Smooth muscle cell (in vitro differentiated cells): Measurements from ENCODE around the gene MYD88. TPM values are rescaled to one million over a fixed set of nuclear protein-coding genes. Genes with fewer than 3 reads are reported as not detected.

Experiments
- DNase-seq: peaks from one replicate; lab custom pipeline; 2025; ENCODE audit not compliant: unreplicated experiment; lab: John Stamatoyannopoulos, UW
- H2AFZ ChIP-seq: fragments of 200-600 bp; sonication (generic); 2 replicates; pipeline ENCODE4 v1.6.0; 2016; ENCODE audit warnings: antibody characterized with exemption, low read depth, mild to moderate bottlenecking
- H3F3A ChIP-seq: fragments of 200-600 bp; sonication (generic); 2 replicates; pipeline ENCODE4 v1.6.0; 2017; ENCODE audit warnings: antibody characterized with exemption, low read depth
- H3K27ac ChIP-seq: fragments of 200-600 bp; sonication (generic); 2 replicates; pipeline ENCODE4 v1.5.1; 2016; ENCODE audit warnings: low read depth, mild to moderate bottlenecking
- H3K27me3 ChIP-seq: fragments of 200-600 bp; sonication (generic); 2 replicates; pipeline ENCODE4 v1.6.1; 2016; ENCODE audit warnings: low read depth, mild to moderate bottlenecking
- H3K36me3 ChIP-seq: fragments of 200-600 bp; sonication (generic); 2 replicates; pipeline ENCODE4 v1.5.1; 2016; ENCODE audit warnings: low read depth
- H3K4me1 ChIP-seq: fragments of 200-600 bp; sonication (generic); 2 replicates; pipeline ENCODE4 v1.5.1; 2016; ENCODE audit warnings: low read depth
- H3K4me2 ChIP-seq: fragments of 200-600 bp; sonication (generic); 2 replicates; pipeline ENCODE4 v1.6.0; 2016; ENCODE audit warnings: mild to moderate bottlenecking
- H3K4me3 ChIP-seq: fragments of 200-600 bp; sonication (generic); 2 replicates; pipeline ENCODE4 v1.5.1; 2016; ENCODE audit warnings: mild to moderate bottlenecking
- H3K79me2 ChIP-seq: fragments of 200-600 bp; sonication (generic); 2 replicates; pipeline ENCODE4 v1.6.0; 2016; ENCODE audit warnings: low read depth, mild to moderate bottlenecking
- H3K9ac ChIP-seq: fragments of 200-600 bp; sonication (generic); 2 replicates; pipeline ENCODE4 v1.6.0; 2016; ENCODE audit warnings: low read depth
- H3K9me3 ChIP-seq: fragments of 200-600 bp; sonication (generic); replicated peaks from 2 replicates; pipeline ENCODE4 v1.5.1; 2016; ENCODE audit warnings: low read depth
- H4K20me1 ChIP-seq: fragments of 200-600 bp; sonication (generic); 2 replicates; pipeline ENCODE4 v1.6.0; 2016; ENCODE audit warnings: low read depth
- CTCF ChIP-seq: fragments of 200-600 bp; sonication (generic); IDR thresholded peaks from 2 replicates; pipeline ENCODE4 v1.5.1; 2017; ENCODE audit warnings: borderline replicate concordance, mild to moderate bottlenecking, antibody characterized with exemption; ENCODE audit not compliant: insufficient read depth, poor library complexity, severe bottlenecking
- WGBS: methylation state at CpG from one replicate; pipeline ENCODE4 v1.1.7; 2016; ENCODE audit warnings: low lambda C conversion rate; 5-methylcytosine and 5-hydroxymethylcytosine counted together
- polyA plus RNA-seq: library from polyadenylated mRNA; unstranded; fragments of >200 nt; fragmentation: Nextera tagmentation; extraction: Ambion mirVana; gene quantifications from 2 replicates; pipeline ENCODE4 v1.2.1, GENCODE V29; 2016
- total RNA-seq: library from RNA; depleted of rRNA; stranded (reverse); fragments of >200 nt; gene quantifications from 2 replicates; pipeline ENCODE4 v1.2.3, GENCODE V29; 2014

MYD88 gene
- total and polyA plus RNA-seq, 2 experiments from 2014 or later, result 14.1 to 37.5 TPM

GRCh38 chr3:38115645-38116427 lies 22.6 kb upstream of the MYD88 start:
- TF ChIP-seq CTCF, result no peak
- Histone ChIP-seq H3K9ac (no peak overlapping the region), H2AFZ (no peak overlapping the region), H3K4me2 (no peak overlapping the region), H3K9me3 (no peaks in the 10 kb centered on the region), H3K27ac (no peak overlapping the region), H3K4me1 (no peaks in the 10 kb centered on the region), H3K4me3 (no peak overlapping the region), H3K36me3 (no peaks in the 10 kb centered on the region), H3F3A (no peaks in the 10 kb centered on the region), H3K27me3 (no peaks in the 10 kb centered on the region), H3K79me2 (no peaks in the 10 kb centered on the region), H4K20me1 (no peaks in the 10 kb centered on the region)
- no peak for DNase-seq
- 88% methylated on average over 9 of the region's 9 CpGs for WGBS

- Histone ChIP-seq H3K4me1 (no peaks in the 10 kb centered on the region), H3K9me3 (no peaks in the 10 kb centered on the region), H3F3A (no peaks in the 10 kb centered on the region), H3K9ac (no peak overlapping the region), H3K4me3 (no peak overlapping the region), H3K27me3 (no peaks in the 10 kb centered on the region), H3K27ac (no peak overlapping the region), H4K20me1 (no peaks in the 10 kb centered on the region), H3K79me2 (no peaks in the 10 kb centered on the region), H2AFZ (no peak overlapping the region), H3K4me2 (no peak overlapping the region), H3K36me3 (no peaks in the 10 kb centered on the region)
- no peak for DNase-seq
- TF ChIP-seq CTCF, result no peak
- 95% methylated on average over 12 of the region's 12 CpGs for WGBS
Measured at GRCh38 chr3:38116471-38117162, 21.8 kb upstream of the MYD88 start.

- Histone ChIP-seq H3F3A (no peaks in the 10 kb centered on the region), H3K9ac (no peak overlapping the region), H4K20me1 (no peaks in the 10 kb centered on the region), H3K4me2 (no peak overlapping the region), H3K9me3 (no peaks in the 10 kb centered on the region), H3K4me1 (no peaks in the 10 kb centered on the region), H2AFZ (no peak overlapping the region), H3K36me3 (no peaks in the 10 kb centered on the region), H3K4me3 (no peak overlapping the region), H3K79me2 (no peaks in the 10 kb centered on the region), H3K27me3 (no peaks in the 10 kb centered on the region), H3K27ac (no peak overlapping the region)
- TF ChIP-seq CTCF, result no peak
- DNase-seq, result no peak
- WGBS, result 98% methylated on average over 10 of the region's 10 CpGs
Measured at GRCh38 chr3:38117163-38117716, 21.2 kb upstream of the MYD88 start.
